HEK293 (cell line): ENCODE results near the gene RIPK4.

Experiments
- CTCF ChIA-PET: fragments of 350-600 bp; formaldehyde crosslinking; extraction: SDS; loops from one replicate; lab custom pipeline; 2021; ENCODE audit warnings: antibody characterized with exemption; lab: Yijun Ruan, JAX
- POLR2A ChIA-PET: fragments of 300-600 bp; formaldehyde crosslinking; extraction: SDS; loops from one replicate; lab custom pipeline; 2020; ENCODE audit warnings: antibody characterized with exemption, inconsistent platforms; lab: Yijun Ruan, JAX
- H3K27ac ChIP-seq: fragments of 200-500 bp; sonication (Bioruptor generic); 2 replicates; pipeline ENCODE4 v1.5.1; 2014; ENCODE audit warnings: low read depth, low read length, control low read depth, inconsistent platforms; ENCODE audit errors: extremely low read depth
- H3K36me3 ChIP-seq, 2 experiments: fragments of 200-500 bp in 1 of 2; sonication (Bioruptor generic) in 1 of 2; 1 replicate in 1 of 2; 2 replicates in 1 of 2; pipeline ENCODE4 v1.5.1; 2014 to 2017; ENCODE audit warnings: inconsistent platforms in 2 of 2, low read length in 2 of 2; ENCODE audit not compliant: control insufficient read depth in 2 of 2, insufficient read depth in 1 of 2
- H3K4me1 ChIP-seq: fragments of 200-500 bp; sonication (Bioruptor generic); 2 replicates; pipeline ENCODE4 v1.5.1; 2014; ENCODE audit warnings: mild to moderate bottlenecking, low read length, inconsistent platforms; ENCODE audit not compliant: control insufficient read depth, insufficient read depth
- H3K4me3 ChIP-seq: 2 replicates; pipeline ENCODE4 v1.5.1; 2011; ENCODE audit warnings: low read depth, mild to moderate bottlenecking, control low read depth, low read length, moderate library complexity
- H3K9me3 ChIP-seq: fragments of 200-500 bp; sonication (Bioruptor generic); 2 replicates; pipeline ENCODE4 v1.5.1; 2014; ENCODE audit warnings: low read depth, low read length, inconsistent platforms; ENCODE audit not compliant: control insufficient read depth, insufficient read depth
- HOXC10 ChIP-seq: sonication (generic); formaldehyde crosslinking; IDR thresholded peaks from 2 replicates; pipeline ENCODE4 v1.8.1; 2023; ENCODE audit warnings: mild to moderate bottlenecking, missing genetic modification reagents
- HOXD13 ChIP-seq: sonication (generic); formaldehyde crosslinking; IDR thresholded peaks from 2 replicates; pipeline ENCODE4 v1.8.0; 2022; ENCODE audit warnings: missing genetic modification reagents, borderline replicate concordance
- KLF1 ChIP-seq: fragments of 450-650 bp; formaldehyde crosslinking; IDR thresholded peaks from 2 replicates; pipeline ENCODE4 v1.5.1; 2016; ENCODE audit warnings: missing biosample characterization, missing genetic modification characterization
- REPIN1 ChIP-seq: fragments of 450-650 bp; formaldehyde crosslinking; IDR thresholded peaks from 2 replicates; pipeline ENCODE4 v1.5.1; 2017; ENCODE audit warnings: missing biosample characterization, missing genetic modification characterization, low read depth
- REST ChIP-seq: fragments of 450-650 bp; formaldehyde crosslinking; IDR thresholded peaks from 2 replicates; pipeline ENCODE4 v1.5.1; 2016; ENCODE audit warnings: missing biosample characterization, missing genetic modification characterization
- ZBTB10 ChIP-seq: fragments of 450-650 bp; formaldehyde crosslinking; IDR thresholded peaks from 2 replicates; pipeline ENCODE4 v1.5.1; 2016; ENCODE audit warnings: missing biosample characterization, missing genetic modification characterization
- ZBTB8A ChIP-seq: fragments of 450-650 bp; formaldehyde crosslinking; IDR thresholded peaks from 2 replicates; pipeline ENCODE4 v1.5.1; 2016; ENCODE audit warnings: missing biosample characterization, missing genetic modification characterization
- ZIC2 ChIP-seq: fragments of 450-650 bp; formaldehyde crosslinking; IDR thresholded peaks from 2 replicates; pipeline ENCODE4 v1.5.1; 2016; ENCODE audit warnings: missing biosample characterization, missing genetic modification characterization
- ZNF169 ChIP-seq: fragments of 450-650 bp; formaldehyde crosslinking; IDR thresholded peaks from 2 replicates; pipeline ENCODE4 v1.5.1; 2016; ENCODE audit warnings: missing biosample characterization, missing genetic modification characterization
- ZNF18 ChIP-seq: fragments of 450-650 bp; formaldehyde crosslinking; IDR thresholded peaks from 2 replicates; pipeline ENCODE4 v1.5.1; 2016; ENCODE audit warnings: missing biosample characterization, missing genetic modification characterization
- ZNF202 ChIP-seq: fragments of 450-650 bp; formaldehyde crosslinking; IDR thresholded peaks from 2 replicates; pipeline ENCODE4 v1.5.1; 2016; ENCODE audit warnings: missing biosample characterization, missing genetic modification characterization, borderline replicate concordance
- ZNF266 ChIP-seq: fragments of 450-650 bp; formaldehyde crosslinking; IDR thresholded peaks from 2 replicates; pipeline ENCODE4 v1.5.1; 2016; ENCODE audit warnings: missing biosample characterization, missing genetic modification characterization, low read depth
- ZNF280D ChIP-seq: fragments of 450-650 bp; formaldehyde crosslinking; IDR thresholded peaks from 2 replicates; pipeline ENCODE4 v1.5.1; 2016; ENCODE audit warnings: missing biosample characterization, missing genetic modification characterization
- ZNF350 ChIP-seq: fragments of 450-650 bp; formaldehyde crosslinking; IDR thresholded peaks from 2 replicates; pipeline ENCODE4 v1.5.0; 2017; ENCODE audit warnings: missing biosample characterization, mild to moderate bottlenecking, missing genetic modification characterization
- ZNF473 ChIP-seq: fragments of 450-650 bp; formaldehyde crosslinking; IDR thresholded peaks from 2 replicates; pipeline ENCODE4 v1.5.1; 2017; ENCODE audit warnings: missing biosample characterization, missing genetic modification characterization
- ZNF488 ChIP-seq: fragments of 450-650 bp; formaldehyde crosslinking; IDR thresholded peaks from 2 replicates; pipeline ENCODE4 v1.5.1; 2016; ENCODE audit warnings: missing biosample characterization, missing genetic modification characterization
- ZNF514 ChIP-seq: fragments of 450-650 bp; formaldehyde crosslinking; IDR thresholded peaks from 2 replicates; pipeline ENCODE4 v1.5.1; 2016; ENCODE audit warnings: missing biosample characterization, missing genetic modification characterization
- ZNF626 ChIP-seq: fragments of 450-650 bp; sonication (Bioruptor Pico); formaldehyde crosslinking; IDR thresholded peaks from 2 replicates; pipeline ENCODE4 v1.5.1; 2018; ENCODE audit warnings: missing biosample characterization, missing genetic modification characterization, inconsistent platforms
- ZNF664 ChIP-seq: fragments of 450-650 bp; formaldehyde crosslinking; IDR thresholded peaks from 2 replicates; pipeline ENCODE4 v1.5.1; 2016; ENCODE audit warnings: missing biosample characterization, missing genetic modification characterization
- ZNF792 ChIP-seq: fragments of 450-650 bp; formaldehyde crosslinking; IDR thresholded peaks from 2 replicates; pipeline ENCODE4 v1.5.1; 2016; ENCODE audit warnings: missing biosample characterization, missing genetic modification characterization
- ZSCAN5A ChIP-seq: fragments of 450-650 bp; formaldehyde crosslinking; IDR thresholded peaks from 2 replicates; pipeline ENCODE4 v1.5.1; 2016; ENCODE audit warnings: missing biosample characterization, missing genetic modification characterization

Gene RIPK4

GRCh38 chr21:41701749-41702148 is 65.1 kb downstream of the RIPK4 start (continued):
- no peak for TF ChIP-seq ZBTB10 (tag by site-specific recombination)
- no peak for TF ChIP-seq ZSCAN5A (tag by site-specific recombination)
- no peak for TF ChIP-seq REST
- no peak for TF ChIP-seq ZNF488 (tag by site-specific recombination)
- no peak for TF ChIP-seq ZNF18 (tag by site-specific recombination)

- no peak overlapping the region for H3K27ac ChIP-seq
- H3K4me1 ChIP-seq: no peaks in the 10 kb centered on the region
- H3K9me3 ChIP-seq: no peaks in the 10 kb centered on the region
- CTCF ChIA-PET: interaction anchor here (0.6 kb wide), 1 partner anchor 18 kb away, joined by 3 read pairs; no protein-coding TSS in a partner anchor
- TF ChIP-seq ZNF473 (tag by site-specific recombination): no peak
- TF ChIP-seq ZNF202 (tag by site-specific recombination): no peak
- TF ChIP-seq ZNF514 (tag by site-specific recombination): no peak
- TF ChIP-seq ZIC2 (tag by site-specific recombination): no peak
- TF ChIP-seq KLF1 (tag by site-specific recombination): no peak
- TF ChIP-seq ZNF266 (tag by site-specific recombination): no peak
- H3K36me3 ChIP-seq: no peaks in the 10 kb centered on the region
- H3K4me3 ChIP-seq: no peak overlapping the region
- POLR2A ChIA-PET: no interaction called here
Measured at GRCh38 chr21:41699311-41699710, 67.5 kb downstream of the RIPK4 start.

- Histone ChIP-seq H3K9me3 (no peaks in the 10 kb centered on the region), H3K4me3 (no peak overlapping the region), H3K4me1 (no peaks in the 10 kb centered on the region), H3K27ac (no peak overlapping the region), H3K36me3 (no peaks in the 10 kb centered on the region)
- ChIA-PET POLR2A (no interaction called here), CTCF (interaction anchor here (0.7 kb wide), 1 partner anchor 88 kb away, joined by 4 read pairs; no protein-coding TSS in a partner anchor)
- TF ChIP-seq ZNF169 (tag by site-specific recombination) (no peak), ZNF664 (tag by site-specific recombination) (no peak), ZNF792 (tag by site-specific recombination) (no peak), REPIN1 (no peak), ZNF626 (tag by site-specific recombination) (no peak), ZNF350 (tag by site-specific recombination) (no peak), ZNF280D (tag by site-specific recombination) (no peak), HOXC10 (CRISPR knock-in tag) (no peak), ZBTB8A (no peak), HOXD13 (CRISPR knock-in tag) (no peak)
Measured at GRCh38 chr21:41698071-41698470, 68.8 kb downstream of the RIPK4 start.
